Cardiac atrium fibroblast (primary cell): ENCODE results near the gene ZIC2. TPM values are rescaled to one million over a fixed set of nuclear protein-coding genes. Genes with fewer than 3 reads are reported as not detected.

Experiments
- total RNA-seq: library from RNA; depleted of rRNA; stranded (reverse); fragments of >200 nt; gene quantifications from 2 replicates; pipeline ENCODE4 v1.2.3, GENCODE V29; 2015

Gene ZIC2
- total RNA-seq = not detected in 2 replicates

DNA sequence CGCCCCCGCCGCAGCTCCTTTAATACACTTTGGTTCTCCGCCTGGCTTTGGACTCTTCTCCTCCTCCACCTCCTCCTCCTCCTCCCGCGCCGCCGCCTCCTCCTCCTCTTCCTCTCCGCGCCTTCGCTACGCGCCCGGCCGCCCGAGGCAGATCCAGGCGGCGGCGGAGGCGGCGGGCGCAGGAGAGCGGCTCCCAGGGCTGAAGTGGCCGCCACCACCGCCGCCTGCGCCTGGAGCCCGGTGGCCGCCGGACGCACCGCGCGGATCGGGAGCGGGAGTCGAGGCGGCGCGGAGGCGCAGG is at the start of gene ZIC2:
Gene ZIC2, plus strand, starts transcription at position 50 of the 301 bp plus-strand sequence. CDS start 281 bp downstream, outside the sequence.

DNA sequence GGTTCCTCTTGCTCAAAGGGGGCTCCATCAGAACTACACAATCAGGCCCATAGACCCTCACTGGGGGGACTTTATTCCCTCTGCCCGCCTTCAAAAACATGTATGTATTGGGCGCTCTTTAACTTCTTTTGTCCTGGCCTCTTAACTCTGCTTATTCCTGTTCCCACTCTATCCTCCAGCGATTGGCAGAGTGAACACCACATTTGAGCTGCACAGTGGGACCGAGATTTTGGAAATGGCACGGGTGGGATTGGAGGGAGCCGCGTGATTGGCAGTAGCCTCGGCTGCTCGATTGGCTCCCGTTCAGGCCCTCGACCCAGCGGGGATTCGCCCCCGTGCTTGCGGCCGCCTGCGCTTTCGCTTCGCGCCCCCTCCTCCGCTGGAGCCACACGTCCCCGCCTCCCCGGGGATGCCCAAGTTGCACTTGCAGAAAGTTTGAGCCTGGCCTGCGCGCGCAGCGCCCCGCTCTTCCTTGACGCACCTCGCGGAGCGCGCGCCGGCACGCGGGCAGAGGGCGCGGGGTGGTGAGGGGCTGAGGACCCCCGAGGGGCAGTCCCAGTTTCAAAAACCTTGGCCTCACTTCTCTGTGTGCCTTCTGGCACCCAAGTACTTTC is 9.9 kb upstream of the ZIC2 start, which contains the start of gene ZIC5:
Gene ZIC5, minus strand, starts transcription at position 192 of the 614 bp plus-strand sequence. Its CDS starts 164 bp downstream, at position 28.

Other genes with a start within 250 kb of the ZIC2 start
- not detected in 2 replicates for gene ZIC5, start 10.0 kb upstream of the ZIC2 start, total RNA-seq
- 6.5 and 16.4 TPM in 2 replicates for gene PCCA, start 107.3 kb downstream of the ZIC2 start, total RNA-seq